NOMO-1 (cell line): ENCODE results near the gene TTC9.

ENCODE experiments used
- DNase-seq, 2 experiments: peaks; one replicate each; lab custom pipeline; 2025; ENCODE audit not compliant: unreplicated experiment in 2 of 2; lab: John Stamatoyannopoulos, UW

Gene TTC9

DNA sequence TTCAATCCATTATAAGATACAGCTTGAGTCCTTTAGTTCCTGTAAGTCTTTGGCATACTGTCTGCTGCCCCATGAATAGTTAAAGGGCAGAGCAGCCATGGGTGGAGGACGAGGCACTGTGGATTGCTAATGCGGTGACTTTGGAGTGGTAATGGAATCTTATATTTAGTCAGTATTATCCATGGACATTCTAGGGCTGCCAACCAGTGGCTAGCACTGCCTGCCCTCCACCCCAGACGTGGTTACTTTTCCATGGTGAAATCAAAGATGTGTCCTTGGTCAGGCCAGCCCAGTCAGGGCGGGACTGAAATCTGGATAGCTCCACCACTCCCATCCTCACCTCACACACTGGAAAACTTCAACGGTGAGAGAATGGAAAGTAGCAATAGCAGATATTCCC is 2.3 kb downstream of the TTC9 start:
- no peak for DNase-seq

DNA sequence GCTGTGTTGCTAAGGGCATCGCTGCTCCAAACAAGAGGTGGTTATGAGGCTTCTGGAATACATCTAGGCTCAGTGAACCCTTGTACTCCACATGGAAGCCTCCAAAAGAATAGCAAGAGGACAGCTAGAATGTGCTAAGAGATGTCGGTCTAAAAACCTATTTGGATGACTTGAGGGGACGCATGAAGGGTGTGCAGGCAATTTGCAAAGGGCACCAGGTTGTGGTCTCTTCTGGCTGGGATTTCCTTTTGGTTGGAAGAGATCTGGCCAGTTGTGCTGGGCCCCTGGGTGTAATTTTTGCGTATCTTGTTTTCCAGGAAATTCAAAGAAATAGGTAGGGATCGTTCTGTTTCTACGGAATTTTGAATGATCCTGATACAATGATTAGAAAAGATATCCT is 4.2 kb downstream of the TTC9 start:
- no peak for DNase-seq

DNA sequence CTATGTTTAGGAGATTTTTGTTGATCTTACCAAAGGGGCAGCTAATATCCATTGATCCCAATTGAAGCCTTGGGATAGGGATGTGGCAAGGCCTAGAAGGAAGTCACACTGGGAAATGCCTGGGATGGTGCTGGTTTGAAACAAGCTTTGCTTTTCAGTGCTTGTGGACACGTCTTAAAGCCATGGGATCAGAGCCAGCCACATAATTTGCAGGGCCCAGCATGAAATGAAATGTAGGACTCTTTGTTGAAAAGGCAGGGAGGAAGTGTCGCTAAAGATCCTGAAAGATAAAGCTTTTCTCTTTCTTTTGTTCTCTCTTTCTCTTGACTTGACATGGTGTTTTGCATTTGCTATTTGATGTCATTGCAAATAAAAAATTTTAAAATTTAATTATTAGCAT is 5.0 kb downstream of the TTC9 start:
- no peak for DNase-seq

DNA sequence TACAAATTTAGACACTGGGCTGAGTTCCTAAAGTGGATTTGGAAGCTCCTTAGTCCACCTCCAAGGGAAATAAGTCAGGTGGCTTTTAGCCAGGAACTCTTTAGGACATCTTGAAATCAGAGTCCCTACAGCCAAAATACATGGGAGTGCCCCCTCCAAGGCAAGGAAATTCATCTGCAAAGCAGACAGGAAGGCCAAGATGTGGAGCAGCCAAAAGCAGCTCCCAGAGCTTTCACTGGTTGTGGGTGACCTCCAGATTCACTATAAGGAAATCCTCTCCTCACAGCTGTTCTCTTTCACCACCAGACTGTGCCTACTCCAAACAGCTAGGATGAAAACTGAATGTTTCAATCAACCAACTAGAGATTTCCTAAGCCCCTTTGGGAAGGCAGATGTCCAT is 6.6 kb downstream of the TTC9 start:
- no peak for DNase-seq

DNA sequence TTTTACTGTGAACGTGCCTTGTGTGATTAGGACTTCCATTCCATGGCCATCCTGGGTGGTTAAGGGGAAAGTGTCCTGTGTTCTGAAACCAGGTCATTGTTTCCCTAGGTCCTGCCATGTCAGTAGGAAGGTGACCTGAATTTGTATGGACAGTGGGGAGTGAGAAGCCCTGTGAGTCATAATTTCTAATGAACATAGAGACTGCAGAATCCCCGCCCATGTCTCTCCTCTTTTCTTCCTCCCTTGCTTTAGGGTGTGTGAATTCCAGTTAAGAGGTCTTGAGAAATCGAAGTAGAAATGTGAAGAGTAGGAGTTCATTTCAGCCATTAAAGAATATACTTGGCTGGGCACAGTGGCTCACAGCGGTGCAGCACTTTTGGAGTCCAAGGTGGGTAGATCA is 8.1 kb downstream of the TTC9 start:
- DNase-seq: no peak

DNA sequence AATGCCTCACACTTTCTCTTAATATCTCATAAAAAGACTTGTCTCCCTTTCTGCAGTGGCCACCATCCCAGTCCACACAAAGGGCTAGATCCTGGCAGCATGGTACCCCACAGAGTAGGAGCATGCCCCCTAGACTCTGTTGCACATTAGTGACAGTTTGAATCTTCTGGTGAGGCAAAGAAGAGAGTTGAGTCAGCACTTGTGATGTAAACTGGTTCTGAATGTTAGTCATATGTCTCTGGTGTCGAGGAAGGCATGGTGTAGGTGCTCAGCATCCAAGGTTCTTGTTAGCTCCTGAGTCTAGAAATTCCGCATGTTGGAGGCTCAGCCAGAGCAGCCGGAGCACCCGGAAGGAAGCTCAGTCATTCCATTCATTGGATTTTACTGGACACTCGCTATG is 9.8 kb downstream of the TTC9 start:
- DNase-seq: no peak

DNA sequence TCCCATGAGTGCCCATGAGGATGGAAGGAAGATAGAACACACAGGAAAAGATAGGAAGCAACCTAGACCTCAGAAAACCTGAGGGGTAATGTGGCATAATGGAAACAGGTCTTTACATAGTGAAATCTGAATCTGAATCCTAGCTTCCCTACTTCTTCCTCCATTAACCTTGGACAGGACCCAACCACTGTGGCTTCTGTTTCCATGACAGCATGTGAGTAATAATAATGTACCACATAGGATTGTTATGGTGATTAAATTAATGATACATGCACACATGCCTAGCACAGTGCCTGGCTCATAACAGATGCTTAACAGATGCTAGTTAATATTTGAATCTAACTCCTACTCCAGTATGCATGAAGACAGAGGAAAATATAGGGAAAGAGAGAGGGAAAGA is 11.2 kb downstream of the TTC9 start:
- DNase-seq: no peak

DNA sequence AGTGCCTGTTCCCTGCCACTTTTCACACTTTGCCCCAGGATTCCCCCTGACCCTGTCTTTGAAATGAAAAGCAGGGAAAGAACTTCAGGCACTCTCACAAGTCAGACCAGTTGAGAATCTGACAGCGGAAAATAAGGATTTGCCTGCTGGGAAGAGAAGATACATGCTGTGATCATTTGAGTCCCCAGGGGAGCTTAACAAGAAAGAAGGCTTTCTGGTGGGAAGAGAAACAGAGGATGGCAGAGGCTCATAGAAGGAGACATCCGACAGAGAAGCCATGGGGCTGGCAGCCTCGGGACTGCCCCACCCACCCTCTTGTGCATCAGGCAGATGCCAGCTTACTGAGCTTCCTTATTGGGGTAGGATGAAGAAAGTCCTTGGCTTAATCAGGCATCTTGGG is 11.9 kb downstream of the TTC9 start:
- DNase-seq: no peak

DNA sequence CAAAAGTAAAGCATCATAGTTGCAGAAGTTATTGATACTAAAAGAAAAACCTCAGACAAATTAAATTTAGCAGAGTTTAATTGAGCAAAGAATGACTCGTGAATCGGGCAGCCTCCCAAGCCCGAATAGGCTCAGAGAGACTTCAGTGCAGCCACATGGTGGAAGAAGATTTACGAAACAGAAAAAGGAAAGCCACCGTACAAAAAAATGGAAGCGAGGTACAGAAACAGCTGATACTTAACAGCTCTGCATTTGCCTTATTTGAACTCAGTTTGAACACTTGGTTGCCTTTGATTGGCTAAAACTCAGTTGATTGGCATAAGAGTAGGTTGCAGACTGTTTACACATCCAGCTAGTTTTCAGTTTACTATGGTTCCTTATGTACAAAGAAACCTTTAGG is 12.9 kb downstream of the TTC9 start:
- no peak for DNase-seq

DNA sequence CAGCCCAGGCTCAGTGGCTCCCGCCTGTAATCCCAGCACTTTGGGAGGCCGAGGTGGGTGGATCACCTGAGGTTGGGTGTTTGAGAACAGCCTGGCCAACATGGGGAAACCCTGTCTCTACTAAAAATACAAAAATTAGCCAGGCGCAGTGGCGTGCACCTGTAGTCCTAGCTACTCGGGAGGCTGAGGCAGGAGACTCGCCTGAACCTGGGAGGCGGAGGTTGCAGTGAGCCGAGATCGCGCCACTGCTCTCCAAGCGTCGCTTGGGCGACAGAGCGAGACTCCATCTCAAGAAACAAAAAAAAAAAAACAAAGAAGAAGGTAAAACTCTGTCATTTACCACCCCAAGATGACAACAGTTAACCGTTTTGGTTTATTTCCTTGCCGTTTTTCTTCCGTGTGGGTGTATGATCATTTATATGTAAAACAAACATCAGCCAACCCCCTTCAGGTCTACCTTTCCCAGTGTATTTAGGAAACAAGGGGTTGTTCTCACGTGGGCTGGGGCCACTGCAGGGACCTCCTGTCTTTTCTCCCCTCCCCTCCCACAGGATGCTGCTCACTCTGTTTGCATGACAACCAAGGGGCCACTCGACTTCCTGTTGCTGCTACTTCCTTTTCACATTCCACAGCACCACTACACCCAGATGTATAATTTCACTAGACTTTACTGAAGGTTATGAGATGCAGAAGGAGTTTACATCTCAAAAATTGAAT is 13.6 kb downstream of the TTC9 start:
- DNase-seq: peak; percentile 85 to 94

DNA sequence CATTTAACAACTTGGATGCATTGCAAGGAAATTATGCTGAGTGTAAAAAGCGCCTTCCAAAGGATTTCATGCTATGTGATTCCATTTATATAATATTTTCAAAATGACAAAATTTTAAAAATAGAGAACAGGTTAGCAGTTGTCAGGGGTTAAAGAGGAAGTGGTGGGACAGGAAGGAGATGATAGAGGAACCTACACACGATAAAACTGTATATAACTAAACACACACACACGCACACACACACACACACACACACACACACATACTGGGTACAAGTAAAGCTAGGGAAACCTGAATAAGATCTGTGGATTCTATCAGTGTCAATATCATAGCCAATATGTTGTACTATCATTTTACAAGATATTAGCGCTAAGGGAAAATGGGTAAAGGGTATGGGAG is 17.2 kb downstream of the TTC9 start:
- peak; percentile 45 to 84 for DNase-seq

DNA sequence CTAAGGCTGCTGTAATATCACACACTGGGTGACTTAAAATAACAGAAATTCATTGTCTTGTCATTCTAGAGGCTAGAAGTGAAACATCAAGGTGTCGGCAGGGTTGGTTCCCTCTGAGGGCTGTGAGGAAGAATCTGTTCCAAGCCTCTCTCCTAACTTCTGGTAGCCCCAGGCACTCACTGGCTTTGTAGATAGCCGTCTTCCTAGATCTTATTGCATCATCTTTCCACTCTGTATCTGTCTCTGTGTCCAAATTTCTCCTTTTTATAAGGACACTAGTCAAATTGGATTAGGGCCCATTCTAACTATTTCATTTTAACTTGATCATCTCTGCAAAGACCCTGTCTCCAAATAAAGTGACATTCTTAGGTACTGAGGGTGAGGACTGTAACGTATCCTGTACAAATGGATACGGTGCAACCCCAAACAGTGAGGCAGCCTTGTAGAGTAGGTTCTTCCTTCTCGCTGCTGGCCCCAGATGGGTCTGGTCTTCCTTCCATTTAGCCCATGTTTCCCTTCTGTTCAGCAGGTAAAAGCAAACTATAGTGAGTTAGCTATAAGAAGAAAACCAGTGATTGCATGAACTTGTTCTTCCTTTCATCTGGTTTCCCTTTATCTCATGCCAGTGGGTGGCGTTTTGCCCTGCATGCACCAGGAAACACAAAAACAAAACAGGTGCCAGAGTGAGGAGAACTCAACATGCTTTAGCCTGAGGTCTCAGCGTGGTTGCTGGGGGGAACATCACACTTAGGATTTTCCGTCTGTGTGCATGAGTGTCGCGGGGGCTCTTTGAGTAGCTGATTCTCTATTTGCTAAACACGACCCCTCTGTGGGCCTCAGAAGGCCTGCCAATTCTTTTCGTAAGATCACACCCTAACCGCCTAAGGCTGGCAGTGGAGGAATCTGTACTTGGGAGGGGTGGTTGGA is 19.5 kb downstream of the TTC9 start:
- peak in 1 of 2 experiments; percentile 19 for DNase-seq

DNA sequence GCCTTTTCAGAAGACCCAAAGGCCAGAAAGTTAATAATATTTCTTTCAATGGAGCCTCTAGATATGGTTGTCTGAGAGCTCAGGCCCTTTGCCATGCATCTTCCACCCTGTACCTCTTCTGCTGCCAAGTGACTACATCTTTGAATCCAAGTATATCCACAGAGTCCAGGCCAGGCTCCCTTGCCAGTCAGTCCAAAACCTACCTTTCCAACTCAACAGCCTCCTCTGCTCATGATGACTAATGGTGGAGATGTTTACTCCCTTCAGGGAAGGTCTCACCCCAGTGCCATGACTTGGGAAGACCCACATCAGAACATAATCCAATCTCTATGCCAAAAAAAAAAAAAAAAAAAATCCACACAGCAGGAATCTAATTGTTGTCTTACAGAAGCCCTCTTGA is 20.4 kb downstream of the TTC9 start:
- no peak for DNase-seq

DNA sequence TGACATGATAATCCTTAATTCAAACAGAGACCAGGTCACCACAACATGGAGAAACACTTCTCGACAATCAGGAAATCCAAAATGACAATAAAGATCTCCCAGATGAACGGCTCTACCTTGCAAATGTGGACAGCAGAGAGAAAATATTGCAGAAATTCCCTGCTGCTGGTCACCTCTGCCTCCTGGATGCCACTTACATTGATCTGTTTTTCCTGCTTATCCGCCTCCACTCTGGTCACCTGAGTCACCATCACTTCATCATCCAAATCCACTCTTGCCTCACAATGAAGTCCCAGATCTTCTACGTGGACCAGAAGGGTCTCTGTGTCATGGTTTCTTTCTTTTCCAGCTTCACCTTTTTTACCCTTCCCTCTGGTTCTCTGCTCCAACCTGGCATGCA is 21.1 kb downstream of the TTC9 start:
- no peak for DNase-seq

DNA sequence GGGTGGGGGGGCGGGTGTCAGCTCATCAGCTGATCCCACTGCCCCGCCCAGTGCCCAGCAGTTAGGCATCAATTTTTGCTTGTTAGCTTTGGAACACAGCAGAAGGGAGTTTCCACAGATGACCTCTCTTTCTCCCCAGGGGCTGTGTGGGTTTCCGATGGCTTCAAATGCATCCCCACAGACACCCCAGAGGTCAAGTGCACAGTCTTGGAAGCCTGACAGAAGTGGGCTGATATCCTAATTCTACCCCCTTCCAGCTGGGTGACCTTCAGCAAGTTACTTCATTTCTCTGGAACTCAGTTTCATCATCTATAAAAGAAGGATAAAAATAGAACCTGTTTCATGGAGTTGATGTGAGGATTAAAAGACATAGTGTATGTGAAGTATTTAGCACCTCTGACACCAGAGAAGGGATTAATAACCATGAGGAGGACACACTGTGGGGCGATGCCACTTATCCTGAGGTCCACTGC is 22.0 kb downstream of the TTC9 start:
- no peak for DNase-seq

DNA sequence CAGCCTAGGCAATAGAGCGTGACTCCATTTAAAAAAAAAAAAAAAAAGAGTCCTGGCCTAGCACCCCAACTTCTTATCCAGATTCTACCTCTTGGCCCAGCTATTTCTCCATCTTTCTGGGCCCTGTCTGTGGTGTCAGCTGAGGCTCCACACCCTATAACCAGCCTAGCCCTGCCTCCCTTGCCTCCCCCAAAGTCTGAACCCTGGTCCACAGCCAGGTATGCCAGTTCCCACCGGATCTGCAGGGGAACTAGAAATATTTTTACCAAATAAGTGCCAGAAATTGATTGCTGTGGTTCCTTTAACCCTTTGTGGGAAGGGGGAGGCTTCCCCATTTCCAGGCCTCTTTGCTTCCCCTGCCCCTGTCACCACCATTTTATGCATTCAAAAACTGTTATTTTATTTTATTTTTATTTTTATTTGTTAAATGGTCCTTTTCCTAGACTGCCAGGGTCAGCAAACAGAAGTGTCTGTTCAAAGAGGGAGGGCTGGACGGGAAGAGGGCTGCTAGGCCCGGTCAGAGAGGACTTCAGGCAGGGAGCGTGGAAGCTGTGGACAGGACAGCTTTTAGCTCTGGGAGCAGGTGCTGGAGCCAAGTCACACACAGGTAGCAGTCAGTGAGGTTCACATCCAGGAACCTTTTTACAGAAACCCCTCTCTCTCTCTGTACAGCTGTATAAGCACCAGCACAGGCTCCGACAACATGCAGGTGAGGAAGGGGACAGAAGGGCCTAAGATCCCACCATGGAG is 23.2 kb downstream of the TTC9 start:
- no peak for DNase-seq

DNA sequence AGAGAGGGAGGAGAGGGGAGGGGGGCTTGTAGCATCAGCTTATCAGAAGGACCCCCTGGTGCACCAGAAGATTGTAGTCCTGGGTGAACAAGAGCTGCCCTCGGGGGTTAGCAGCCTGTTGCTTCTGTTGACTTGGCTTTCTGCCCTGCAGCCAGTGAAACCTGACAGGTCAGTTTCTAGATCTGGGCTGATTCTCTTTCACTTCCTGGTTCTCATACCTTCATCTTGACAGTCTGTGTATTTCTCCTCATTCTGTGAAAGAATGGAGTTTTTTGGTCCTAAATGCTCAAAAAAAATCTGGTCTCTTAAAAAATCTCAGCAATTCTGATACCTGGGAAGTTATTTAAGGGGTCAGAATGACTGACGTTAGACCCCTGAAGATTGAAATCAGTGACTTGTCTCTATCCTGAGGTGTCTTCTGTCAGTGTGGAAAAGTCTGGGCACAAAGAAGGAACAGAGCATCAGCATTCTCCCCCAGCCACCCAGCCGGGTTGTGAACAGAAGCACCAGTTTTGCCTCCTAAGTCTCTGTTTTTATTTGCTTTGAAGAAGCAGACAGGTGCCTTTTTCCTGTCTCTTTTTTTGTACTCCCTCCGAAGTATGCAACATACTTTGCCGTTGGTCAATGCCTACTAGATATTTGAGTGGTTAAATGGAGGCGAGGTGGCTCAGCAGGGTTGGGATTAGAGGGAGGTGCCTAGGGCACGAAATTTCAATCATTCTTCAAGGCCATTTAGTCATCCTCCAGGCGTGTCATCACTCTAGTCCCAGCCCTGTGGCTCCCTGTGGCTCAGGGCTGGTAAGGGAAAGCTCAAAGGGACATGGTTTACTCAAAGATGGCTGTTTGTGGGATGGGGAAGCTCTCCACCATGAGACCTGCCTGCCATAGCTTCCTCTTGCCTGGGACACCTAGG is 24.0 kb downstream of the TTC9 start:
- peak; percentile 20 to 65 for DNase-seq

DNA sequence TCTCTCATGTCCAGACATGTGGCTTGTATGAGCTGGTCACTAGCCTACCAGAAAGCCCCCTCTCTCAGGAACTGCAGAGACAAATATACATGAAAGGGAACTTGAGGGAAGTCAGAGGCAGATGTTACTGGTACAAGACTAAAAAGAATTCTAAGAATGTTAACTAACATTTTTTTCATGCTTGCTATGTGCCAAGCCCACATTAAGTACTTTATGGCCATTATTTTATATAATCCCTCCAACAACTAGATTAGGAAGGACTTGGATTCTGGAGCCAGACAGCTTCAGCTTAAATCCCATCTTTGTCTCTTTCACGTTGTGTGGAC is 24.6 kb downstream of the TTC9 start:
- no peak for DNase-seq

DNA sequence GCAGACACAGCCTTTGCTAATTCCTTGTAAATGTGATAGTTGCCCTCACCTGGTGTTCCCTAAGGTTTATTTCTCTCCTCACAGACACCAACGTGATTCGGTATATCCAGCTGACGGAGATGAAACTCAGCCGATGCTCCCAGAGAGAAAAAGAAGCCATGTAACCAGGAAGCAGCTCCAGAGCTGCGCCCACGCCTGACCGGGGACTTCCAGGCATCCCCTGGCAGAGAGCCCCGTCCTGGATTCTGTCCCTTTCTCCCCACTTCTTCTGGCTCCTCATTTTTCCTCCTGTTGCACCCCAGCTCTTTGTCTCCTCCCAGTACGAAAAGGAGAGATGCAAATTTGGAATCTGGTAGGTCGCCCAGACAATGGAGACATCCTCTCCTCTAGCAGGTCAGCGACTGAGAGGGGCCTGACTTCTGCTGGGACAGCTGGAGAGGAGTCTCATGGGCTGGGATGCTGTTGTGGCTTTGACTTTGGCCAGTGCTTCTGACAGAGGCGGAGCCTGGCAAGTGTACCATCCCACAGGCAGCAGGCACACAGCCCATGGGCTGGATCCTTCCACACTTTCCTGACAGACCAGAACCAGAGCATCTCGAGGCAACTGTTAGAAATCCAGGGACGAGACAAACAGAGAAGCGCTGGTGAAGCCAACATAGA is 29.4 kb downstream of the TTC9 start:
- no peak for DNase-seq
